Measurements from ENCODE around the gene SREBF1. TPM values are rescaled to one million over a fixed set of nuclear protein-coding genes. Genes with fewer than 3 reads are reported as not detected.

Gene SREBF1
- polyA plus RNA-seq, 3 donors, result 7.6 to 35.9 (median 10.5) TPM

- TF ChIP-seq, protein P1, sequence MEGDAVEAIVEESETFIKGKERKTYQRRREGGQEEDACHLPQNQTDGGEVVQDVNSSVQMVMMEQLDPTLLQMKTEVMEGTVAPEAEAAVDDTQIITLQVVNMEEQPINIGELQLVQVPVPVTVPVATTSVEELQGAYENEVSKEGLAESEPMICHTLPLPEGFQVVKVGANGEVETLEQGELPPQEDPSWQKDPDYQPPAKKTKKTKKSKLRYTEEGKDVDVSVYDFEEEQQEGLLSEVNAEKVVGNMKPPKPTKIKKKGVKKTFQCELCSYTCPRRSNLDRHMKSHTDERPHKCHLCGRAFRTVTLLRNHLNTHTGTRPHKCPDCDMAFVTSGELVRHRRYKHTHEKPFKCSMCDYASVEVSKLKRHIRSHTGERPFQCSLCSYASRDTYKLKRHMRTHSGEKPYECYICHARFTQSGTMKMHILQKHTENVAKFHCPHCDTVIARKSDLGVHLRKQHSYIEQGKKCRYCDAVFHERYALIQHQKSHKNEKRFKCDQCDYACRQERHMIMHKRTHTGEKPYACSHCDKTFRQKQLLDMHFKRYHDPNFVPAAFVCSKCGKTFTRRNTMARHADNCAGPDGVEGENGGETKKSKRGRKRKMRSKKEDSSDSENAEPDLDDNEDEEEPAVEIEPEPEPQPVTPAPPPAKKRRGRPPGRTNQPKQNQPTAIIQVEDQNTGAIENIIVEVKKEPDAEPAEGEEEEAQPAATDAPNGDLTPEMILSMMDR (IDR thresholded peaks at IDR 0.05), result no peak
- H3K4me1 Mint-ChIP-seq, result peaks cover 41% of the 10 kb centered on the region
- no peak for DNase-seq
- Histone ChIP-seq H3K9ac (ENCODE audit: insufficient read depth, low read length, poor library complexity, severe bottlenecking) (no peak overlapping the region), H4K20me1 (ENCODE audit: insufficient read depth, low read length) (no peaks in the 10 kb centered on the region), H3K9me3 (replicated peaks in 1 of 2; ENCODE audit: control insufficient read depth in 1 of 2, insufficient read depth in 1 of 2, low read length in 2 of 2) (no peaks in the 10 kb centered on the region), H3K79me2 (ENCODE audit: insufficient read depth, low read length) (peaks cover 4% of the 10 kb centered on the region), H3K4me2 (replicated peaks; ENCODE audit: extremely low read depth, low read length, poor library complexity, severe bottlenecking) (no peak overlapping the region), H3K4me1 (ENCODE audit: control insufficient read depth in 1 of 2, insufficient read depth in 2 of 2, low read length in 2 of 2) (peaks cover 40 to 47% of the 10 kb centered on the region in 2 donors), H2AFZ (ENCODE audit: insufficient read depth, low read depth, low read length, poor library complexity, severe bottlenecking) (no peak overlapping the region), H3K36me3 (replicated peaks in 1 of 2; ENCODE audit: control insufficient read depth in 1 of 2, insufficient read depth in 2 of 2, low read length in 2 of 2) (peaks cover 8 to 14% of the 10 kb centered on the region in 2 donors), H3K27ac (ENCODE audit: low read depth in 1 of 2, low read length in 2 of 2) (no peak overlapping the region), H3K27me3 (ENCODE audit: control insufficient read depth in 2 of 2, insufficient read depth in 2 of 2, low read length in 2 of 2) (no peaks in the 10 kb centered on the region), H3K4me3 (replicated peaks in 1 of 3; ENCODE audit: low read depth in 2 of 3, low read length in 3 of 3) (no peak overlapping the region)
- no peak overlapping the region for H3K4me3 Mint-ChIP-seq
- intact Hi-C loops (cut with micrococcal nuclease), result no loop called here
- no peaks in the 10 kb centered on the region for H3K9me3 Mint-ChIP-seq
- peak overlapping the region in 2 of 7 donors; percentile 51 to 69 for H3K27ac Mint-ChIP-seq
- peaks cover 13 to 18% of the 10 kb centered on the region in 2 donors for H3K36me3 Mint-ChIP-seq
- no peaks in the 10 kb centered on the region for H3K27me3 Mint-ChIP-seq (ENCODE audit: low read depth in 3 of 3)
- WGBS (ENCODE audit: insufficient coverage), result 89% methylated on average over 8 of the region's 9 CpGs
Observed at GRCh38 chr17:17842111-17842876, 5.5 kb upstream of the SREBF1 start.

DNA sequence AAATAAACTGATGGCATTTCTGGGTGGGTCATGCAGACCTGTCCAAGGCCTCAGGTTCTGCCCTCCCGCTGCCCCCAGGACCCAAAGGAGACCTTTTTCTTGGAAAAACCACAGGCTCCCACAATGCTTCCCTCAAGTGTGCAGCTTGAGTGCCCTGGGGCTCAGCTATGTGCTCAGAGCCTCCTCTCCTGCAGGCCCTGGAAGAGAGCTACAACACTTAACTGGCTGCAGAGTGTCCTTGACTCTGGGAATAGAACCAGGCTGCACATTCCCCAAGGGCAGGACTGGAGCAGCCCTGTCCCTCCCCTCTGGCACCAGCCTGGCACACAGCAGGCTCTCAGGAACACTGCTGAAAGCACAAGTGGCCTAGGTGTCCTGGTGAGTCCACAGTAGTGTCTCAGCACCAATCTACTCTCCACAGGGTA is 4.8 kb upstream of the SREBF1 start:
- TF ChIP-seq, protein P1 (IDR thresholded peaks at IDR 0.05), result no peak
- Mint-ChIP-seq H3K36me3 (peaks cover 6 to 12% of the 10 kb centered on the region in 2 donors), H3K27me3 (ENCODE audit: low read depth in 3 of 3) (no peaks in the 10 kb centered on the region), H3K4me1 (peaks cover 45% of the 10 kb centered on the region), H3K9me3 (no peaks in the 10 kb centered on the region), H3K27ac (peak overlapping the region in 3 of 7 donors; percentile 18 to 94 (median 72)), H3K4me3 (no peak overlapping the region)
- no peaks in the 10 kb centered on the region for H4K20me1 ChIP-seq (ENCODE audit: insufficient read depth, low read length)
- peaks cover 3 to 7% of the 10 kb centered on the region in 2 donors for H3K36me3 ChIP-seq (replicated peaks in 1 of 2; ENCODE audit: control insufficient read depth in 1 of 2, insufficient read depth in 2 of 2, low read length in 2 of 2)
- no peaks in the 10 kb centered on the region for H3K27me3 ChIP-seq (ENCODE audit: control insufficient read depth in 2 of 2, insufficient read depth in 2 of 2, low read length in 2 of 2)
- peaks cover 47 to 51% of the 10 kb centered on the region in 2 donors for H3K4me1 ChIP-seq (ENCODE audit: control insufficient read depth in 1 of 2, insufficient read depth in 2 of 2, low read length in 2 of 2)
- no peak overlapping the region for H3K9ac ChIP-seq (ENCODE audit: insufficient read depth, low read length, poor library complexity, severe bottlenecking)
- H3K4me2 ChIP-seq (replicated peaks; ENCODE audit: extremely low read depth, low read length, poor library complexity, severe bottlenecking), result no peak overlapping the region
- H3K79me2 ChIP-seq (ENCODE audit: insufficient read depth, low read length), result peaks cover 6% of the 10 kb centered on the region
- intact Hi-C loops (cut with micrococcal nuclease), result no loop called here
- H3K4me3 ChIP-seq (replicated peaks in 1 of 3; ENCODE audit: low read depth in 2 of 3, low read length in 3 of 3), result no peak overlapping the region
- peak overlapping the region in 1 of 2 donors; percentile 97 for H3K27ac ChIP-seq (ENCODE audit: low read depth in 1 of 2, low read length in 2 of 2)
- H3K9me3 ChIP-seq (replicated peaks in 1 of 2; ENCODE audit: control insufficient read depth in 1 of 2, insufficient read depth in 1 of 2, low read length in 2 of 2), result no peaks in the 10 kb centered on the region
- WGBS (ENCODE audit: insufficient coverage), result 100% methylated on average over 1 of the region's 1 CpG
- no peak for DNase-seq
- no peak overlapping the region for H2AFZ ChIP-seq (ENCODE audit: insufficient read depth, low read depth, low read length, poor library complexity, severe bottlenecking)

All from CD14-positive monocyte (primary cell).